ENCODE data around the gene POLDIP2.

Gene POLDIP2

GRCh38 chr17:28357061-28357900, at the start of gene POLDIP2:
Gene POLDIP2 (minus strand): TSS chr17:28357527. CDS start chr17:28357448, 79 bp downstream.
- DNase-seq = peak; percentile 93 to 95 (median 95)

GRCh38 chr17:28406473-28406814, 49.1 kb upstream of the POLDIP2 start:
- peak in 2 of 3 experiments; percentile 61 to 85 for DNase-seq

GRCh38 chr17:28405632-28406472, 48.5 kb upstream of the POLDIP2 start, which contains the start of gene SLC46A1:
Gene SLC46A1 (minus strand): TSS chr17:28406212. CDS start chr17:28406114, 98 bp downstream.
- DNase-seq = peak; percentile 54 to 87 (median 85)

- peak in 2 of 3 experiments; percentile 72 to 74 for DNase-seq
Measured at GRCh38 chr17:28404812-28405570, 47.7 kb upstream of the POLDIP2 start.

- no peak for DNase-seq
Measured at GRCh38 chr17:28404461-28404811, 47.1 kb upstream of the POLDIP2 start.

- no peak for DNase-seq
Measured at GRCh38 chr17:28404007-28404406, 46.7 kb upstream of the POLDIP2 start.

GRCh38 chr17:28402844-28403243, 45.5 kb upstream of the POLDIP2 start:
- DNase-seq = no peak

GRCh38 chr17:28402224-28402630, 44.9 kb upstream of the POLDIP2 start:
- peak in 2 of 3 experiments; percentile 36 to 71 for DNase-seq

- DNase-seq = no peak
Measured at GRCh38 chr17:28399808-28400207, 42.5 kb upstream of the POLDIP2 start.

- DNase-seq = no peak
Measured at GRCh38 chr17:28398280-28398981, 41.1 kb upstream of the POLDIP2 start.

- no peak for DNase-seq
Measured at GRCh38 chr17:28397687-28398279, 40.5 kb upstream of the POLDIP2 start.

GRCh38 chr17:28397275-28397674, 39.9 kb upstream of the POLDIP2 start:
- no peak for DNase-seq

GRCh38 chr17:28396635-28397239, 39.4 kb upstream of the POLDIP2 start:
- no peak for DNase-seq

- no peak for DNase-seq
Measured at GRCh38 chr17:28395968-28396367, 38.6 kb upstream of the POLDIP2 start.

- no peak for DNase-seq
Measured at GRCh38 chr17:28395426-28395825, 38.1 kb upstream of the POLDIP2 start.

GRCh38 chr17:28394337-28395116, 37.2 kb upstream of the POLDIP2 start:
- DNase-seq = no peak

- DNase-seq = no peak
Measured at GRCh38 chr17:28392491-28392890, 35.2 kb upstream of the POLDIP2 start.

- DNase-seq = no peak
Measured at GRCh38 chr17:28391401-28391800, 34.1 kb upstream of the POLDIP2 start.

- no peak for DNase-seq
Measured at GRCh38 chr17:28390984-28391383, 33.7 kb upstream of the POLDIP2 start.

- no peak for DNase-seq
Measured at GRCh38 chr17:28390563-28390962, 33.2 kb upstream of the POLDIP2 start.

GRCh38 chr17:28390141-28390540, 32.8 kb upstream of the POLDIP2 start:
- DNase-seq = no peak
